Midbrain (tissue), 1 donor: ENCODE data around the gene THRAP3.

ENCODE experiments used
- DNase-seq: peaks from one replicate; lab custom pipeline; 2025; lab: John Stamatoyannopoulos, UW

The THRAP3 gene

DNA sequence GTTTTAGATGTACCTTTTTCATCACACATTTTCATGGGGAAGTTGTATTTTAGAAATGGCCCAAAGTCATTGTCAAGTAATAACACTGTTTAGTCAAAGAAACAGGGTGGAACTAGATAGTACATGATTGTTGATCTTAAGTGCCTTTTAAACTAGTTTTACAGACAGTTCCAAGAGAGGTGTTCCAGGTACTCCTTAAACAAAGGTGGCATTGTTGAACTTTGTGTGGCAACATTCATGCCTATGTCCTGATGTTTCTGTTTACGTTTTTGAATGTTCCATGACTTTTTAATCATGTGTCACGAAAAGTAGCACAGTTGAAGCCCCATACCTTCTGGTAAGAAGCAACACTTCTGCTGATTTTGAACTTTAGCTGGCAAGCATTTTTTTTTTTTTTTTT is 72.8 kb downstream of the THRAP3 start:
- DNase-seq: no peak

GRCh38 chr1:36298640-36299039 is 74.4 kb downstream of the THRAP3 start:
- no peak for DNase-seq

GRCh38 chr1:36300526-36300925 is 76.3 kb downstream of the THRAP3 start:
- DNase-seq: no peak

GRCh38 chr1:36301220-36301619 is 77.0 kb downstream of the THRAP3 start:
- DNase-seq: peak; percentile 5

DNA sequence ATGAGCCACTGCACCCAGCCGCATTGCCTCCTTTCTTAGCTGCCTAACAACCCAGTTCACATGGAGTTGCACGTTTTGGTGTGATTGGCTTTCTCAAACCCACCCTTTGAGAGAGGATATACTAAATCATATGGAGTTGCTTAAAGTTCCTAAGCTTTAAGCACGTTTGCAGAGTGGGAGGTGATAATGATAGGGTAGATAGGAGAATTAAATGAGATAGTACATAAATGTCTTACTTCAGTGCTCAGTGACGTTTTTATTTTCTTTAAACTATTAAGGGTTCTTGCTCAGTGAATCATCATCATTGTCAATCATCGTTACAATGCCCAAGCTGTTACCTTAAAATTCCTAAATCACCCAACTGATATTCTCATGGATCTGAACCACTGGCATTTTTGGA is 79.0 kb downstream of the THRAP3 start:
- DNase-seq: no peak

DNA sequence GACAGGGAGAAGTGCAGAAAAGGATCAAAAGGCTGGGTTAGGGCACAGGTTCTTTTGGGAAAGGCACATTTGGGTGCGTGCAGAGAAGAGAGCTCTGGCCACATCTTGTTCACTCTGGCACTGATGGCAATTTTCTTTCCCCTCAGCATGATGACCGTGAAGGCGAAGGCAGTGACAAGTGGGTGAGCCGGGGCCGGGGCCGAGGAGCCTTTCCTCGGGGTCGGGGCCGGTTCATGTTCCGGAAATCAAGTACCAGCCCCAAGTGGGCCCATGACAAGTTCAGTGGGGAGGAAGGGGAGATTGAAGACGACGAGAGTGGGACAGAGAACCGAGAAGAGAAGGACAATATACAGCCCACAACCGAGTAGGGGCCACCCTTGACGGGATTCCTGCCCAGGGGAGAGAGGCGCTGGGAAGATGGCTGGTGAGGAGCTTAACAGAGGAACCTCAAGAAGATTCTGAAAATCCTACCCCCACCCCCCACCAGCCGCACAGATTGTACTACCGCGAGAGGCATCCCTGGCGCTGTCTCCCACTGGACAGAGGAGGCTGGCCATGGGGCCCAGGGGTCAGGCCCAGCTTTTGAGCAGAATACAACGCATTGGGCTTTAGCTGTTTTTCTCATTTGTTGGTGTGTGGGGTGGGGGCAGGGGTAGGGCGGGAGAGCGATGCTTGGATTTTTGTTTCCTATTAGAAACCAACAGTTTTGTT is 79.6 kb downstream of the THRAP3 start:
- no peak for DNase-seq

- no peak for DNase-seq
Observed at GRCh38 chr1:36304521-36304920, 80.3 kb downstream of the THRAP3 start.

DNA sequence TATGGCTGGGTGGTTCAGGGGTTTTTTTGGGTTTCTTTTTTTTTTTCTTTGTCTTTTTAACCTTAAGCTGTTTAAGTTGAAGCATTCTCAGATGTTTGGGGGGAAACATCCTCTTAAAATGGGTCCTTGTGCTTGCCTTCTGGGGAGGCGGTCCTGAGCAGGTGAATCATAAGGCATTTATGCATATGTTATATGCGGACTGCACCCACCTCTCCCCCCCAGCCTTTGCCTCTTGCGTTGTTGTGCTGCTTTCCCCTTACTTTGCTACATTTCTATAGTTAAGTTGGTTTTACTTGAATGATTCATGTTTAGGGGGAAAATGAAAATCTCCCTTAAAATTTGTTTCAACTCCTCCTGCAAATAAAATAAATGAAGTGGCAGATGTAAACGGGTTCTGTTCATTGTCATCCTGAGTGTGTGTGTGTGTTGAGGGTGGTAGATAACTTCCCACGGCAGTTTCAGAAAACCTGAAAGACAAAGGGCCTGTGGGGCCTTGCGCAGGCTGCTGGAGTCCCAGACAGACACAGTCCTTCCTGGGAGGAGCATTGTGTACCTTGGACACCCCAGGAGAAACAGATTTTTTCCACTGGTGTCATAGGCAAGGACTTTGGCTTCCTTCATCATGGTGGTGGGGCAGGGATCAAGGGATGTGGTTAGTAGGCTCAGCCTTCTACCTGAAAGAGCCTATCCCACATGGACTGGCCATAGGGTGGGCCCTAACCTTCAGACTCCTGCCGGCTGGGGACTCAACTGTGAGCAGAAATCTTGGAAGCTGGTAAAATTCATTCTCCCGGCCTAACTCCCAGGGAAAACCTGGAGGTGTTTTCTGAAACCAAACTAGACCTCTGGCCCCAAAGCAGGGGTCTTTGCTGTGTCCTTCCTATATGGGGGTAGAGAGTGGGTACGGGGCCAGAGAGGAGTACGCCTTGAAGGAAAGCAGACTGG is 81.0 kb downstream of the THRAP3 start:
- no peak for DNase-seq

DNA sequence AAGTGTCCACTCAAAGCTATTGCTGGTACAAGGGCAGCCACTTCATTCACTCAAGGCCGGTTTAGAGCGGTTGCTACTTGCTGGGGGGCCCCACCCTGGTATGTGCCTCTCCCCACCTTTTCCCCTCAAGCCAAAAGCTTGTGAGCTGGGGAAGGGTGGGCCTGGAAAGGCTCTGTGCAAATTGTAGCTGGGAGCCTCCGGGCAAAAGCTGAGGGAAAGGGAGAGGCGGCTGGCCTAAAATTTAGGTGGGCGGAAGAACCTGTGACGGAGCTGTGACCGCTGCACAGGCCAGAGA is 81.6 kb downstream of the THRAP3 start:
- no peak for DNase-seq

- DNase-seq: no peak
Observed at GRCh38 chr1:36306210-36306901, 82.1 kb downstream of the THRAP3 start, which contains the start of gene SH3D21. Gene SH3D21 (plus strand): TSS chr1:36306368. CDS start chr1:36306421, 53 bp downstream.

- peak; percentile 85 for DNase-seq
Observed at GRCh38 chr1:36306902-36307456, 82.7 kb downstream of the THRAP3 start.

DNA sequence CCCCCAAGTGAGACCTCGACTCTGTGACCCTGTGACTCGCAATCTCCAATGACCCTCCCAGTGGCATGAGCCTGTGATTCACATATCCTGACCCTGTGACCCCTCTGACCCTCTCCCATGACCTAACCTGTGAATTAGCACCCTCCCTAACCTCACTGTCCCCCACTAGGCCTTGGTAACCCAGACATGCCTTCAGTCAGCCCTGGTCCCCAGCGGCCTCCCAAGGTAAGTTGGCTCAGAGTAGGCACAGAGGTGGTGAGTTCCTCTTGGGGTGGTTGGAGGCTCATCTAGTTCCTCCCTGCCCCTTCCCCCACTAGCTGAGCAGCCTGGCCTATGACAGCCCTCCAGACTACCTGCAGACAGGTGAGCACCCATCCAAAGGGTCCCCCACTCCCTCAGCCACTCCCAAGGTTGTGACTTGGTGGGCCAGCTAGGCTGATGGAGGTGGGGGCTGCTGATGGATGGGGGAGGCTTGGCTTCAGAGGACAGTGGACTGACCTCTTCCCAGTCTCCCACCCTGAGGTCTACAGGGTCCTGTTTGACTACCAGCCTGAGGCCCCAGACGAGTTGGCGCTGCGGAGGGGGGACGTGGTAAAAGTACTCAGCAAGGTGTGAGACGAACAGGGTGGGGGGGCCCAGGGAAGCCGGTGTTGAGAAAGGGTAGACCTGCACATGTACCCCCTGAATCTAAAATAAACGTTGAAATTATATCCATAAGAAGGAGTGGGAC is 83.5 kb downstream of the THRAP3 start:
- no peak for DNase-seq

DNA sequence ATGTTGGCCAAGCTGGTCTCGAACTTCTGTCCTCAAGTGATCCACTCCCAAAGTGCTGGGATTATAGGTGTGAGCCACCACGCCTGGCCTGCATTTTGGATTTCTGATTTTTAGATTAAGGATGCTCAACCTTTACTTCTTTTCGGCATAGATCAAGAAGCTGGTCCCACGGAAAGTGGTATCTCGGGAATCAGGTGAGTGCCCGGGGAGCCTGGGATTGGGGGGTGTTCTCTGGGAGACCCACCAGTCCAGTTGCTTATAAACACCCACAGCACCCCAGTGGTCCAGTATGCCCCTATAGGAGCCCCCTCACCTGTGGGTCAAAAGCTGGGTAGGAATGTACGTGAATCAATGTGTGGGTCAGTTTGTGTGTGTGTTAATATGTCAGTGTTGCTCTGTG is 85.2 kb downstream of the THRAP3 start:
- DNase-seq: no peak

DNA sequence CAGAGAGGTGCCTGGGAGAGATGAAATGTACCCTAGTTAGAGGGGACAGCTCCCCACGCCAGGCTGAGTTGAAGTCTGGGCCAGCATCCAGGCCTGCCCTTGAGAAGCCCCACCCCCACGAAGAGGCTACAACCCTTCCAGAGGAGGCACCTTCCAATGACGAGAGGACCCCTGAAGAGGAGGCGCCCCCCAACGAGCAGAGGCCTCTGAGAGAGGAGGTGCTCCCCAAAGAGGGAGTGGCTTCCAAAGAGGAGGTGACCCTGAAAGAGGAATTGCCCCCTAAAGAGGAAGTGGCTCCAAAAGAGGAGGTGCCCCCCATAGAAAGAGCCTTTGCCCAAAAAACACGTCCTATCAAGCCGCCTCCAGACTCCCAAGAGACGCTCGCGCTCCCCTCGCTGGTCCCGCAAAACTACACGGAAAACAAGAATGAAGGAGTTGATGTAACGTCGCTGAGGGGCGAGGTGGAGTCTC is 96.1 kb downstream of the THRAP3 start:
- no peak for DNase-seq

DNA sequence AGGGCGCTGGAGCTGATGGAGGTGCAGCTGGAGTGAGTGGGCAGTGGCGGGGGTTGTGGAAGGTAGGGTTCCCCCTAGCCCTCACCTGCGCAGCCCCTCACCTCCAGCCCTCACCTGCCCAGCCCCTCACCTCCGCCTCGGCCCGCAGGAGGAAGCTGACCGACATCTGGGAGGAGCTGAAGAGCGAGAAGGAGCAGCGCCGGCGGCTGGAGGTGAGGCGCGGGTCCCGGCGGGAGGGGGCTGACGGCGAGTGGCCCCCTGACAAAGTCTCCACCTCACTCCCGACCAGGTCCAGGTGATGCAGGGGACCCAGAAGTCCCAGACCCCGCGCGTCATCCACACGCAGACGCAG is 96.5 kb downstream of the THRAP3 start:
- DNase-seq: no peak

DNA sequence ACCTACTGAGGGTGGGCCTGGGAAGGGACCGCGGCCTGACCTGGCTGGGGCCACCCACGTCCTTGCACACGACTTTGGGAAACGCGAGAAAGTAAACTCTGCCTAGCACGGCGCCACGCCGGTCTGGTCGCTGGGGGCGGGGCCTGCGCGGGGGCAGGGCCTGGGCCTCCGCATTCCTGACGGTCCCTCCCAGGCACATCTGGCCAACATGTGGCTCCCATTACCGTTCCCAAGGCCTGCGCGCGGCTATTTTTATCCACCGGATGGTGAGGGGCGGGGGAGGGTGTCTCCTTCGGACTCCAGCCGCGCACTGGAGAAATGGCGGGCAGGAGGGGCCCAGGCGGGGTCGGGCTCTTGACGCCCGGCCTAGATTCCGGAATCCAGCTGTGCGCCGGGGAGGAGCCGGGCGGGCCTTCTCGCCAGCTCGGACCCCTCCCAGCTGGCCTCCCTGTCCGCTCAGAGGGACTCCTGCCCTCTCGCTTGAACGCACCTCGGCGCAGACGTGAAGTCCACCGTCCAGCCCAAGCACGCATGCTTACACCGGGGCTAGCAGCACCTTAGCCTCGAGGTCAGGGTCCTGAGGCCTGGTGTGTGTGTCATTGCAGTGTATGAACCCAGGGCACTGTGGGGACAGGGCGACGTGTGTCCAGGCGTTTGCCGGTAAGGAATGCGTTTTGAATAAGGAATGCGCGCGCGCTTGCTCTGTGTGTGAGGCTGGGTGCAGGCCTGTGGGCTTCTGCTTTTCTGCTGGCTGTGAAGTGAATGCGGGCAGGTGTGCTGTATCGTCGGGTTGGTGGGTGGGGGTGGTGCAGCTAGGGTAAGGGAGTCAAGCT is 97.1 kb downstream of the THRAP3 start:
- DNase-seq: no peak

- no peak for DNase-seq
Observed at GRCh38 chr1:36322041-36322785, 98.0 kb downstream of the THRAP3 start.

DNA sequence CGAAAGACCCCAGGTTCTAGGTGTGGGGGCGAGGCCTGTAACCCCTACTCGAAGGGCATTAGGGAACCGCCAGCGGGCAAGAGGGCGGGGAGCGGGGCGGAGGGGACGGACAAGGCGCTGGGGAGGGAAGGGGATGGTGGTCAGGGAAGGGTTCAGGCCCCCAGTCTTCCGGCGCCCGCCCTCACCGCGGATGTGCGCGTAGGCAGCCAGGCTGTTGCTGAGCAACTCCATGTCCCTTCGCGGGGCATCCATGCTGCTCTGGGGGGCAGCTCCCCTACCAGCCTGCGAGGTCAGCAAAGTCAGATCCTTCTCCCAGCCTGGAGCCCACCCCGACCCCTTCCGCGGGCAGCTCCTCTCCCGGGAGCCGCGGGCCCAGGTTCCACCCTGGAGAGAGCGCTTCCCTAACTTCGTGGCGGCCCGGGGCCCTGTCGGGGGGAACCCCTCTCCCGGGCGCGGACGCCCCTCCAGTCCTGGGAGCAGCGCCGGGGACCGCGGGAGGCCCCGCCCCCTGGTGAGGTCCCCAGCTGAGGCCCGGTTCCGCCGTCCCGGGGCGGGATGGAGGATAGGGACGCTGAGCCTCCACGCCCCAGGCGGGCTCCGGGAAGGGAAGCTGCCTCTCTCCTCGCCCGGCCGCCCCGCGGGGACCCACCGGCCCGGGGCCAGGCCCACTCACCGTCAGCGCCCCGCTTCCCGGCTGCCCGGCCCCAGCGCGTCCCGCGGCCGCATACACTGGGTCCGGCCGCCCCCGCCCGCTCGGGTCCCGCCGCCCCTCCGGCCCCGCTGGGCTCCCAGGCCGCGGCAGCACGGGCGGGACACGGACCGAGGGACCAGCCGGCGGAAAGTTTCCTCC is 98.8 kb downstream of the THRAP3 start:
- no peak for DNase-seq
